Neutrophil (primary cell): Measurements from ENCODE around the gene PDCD1LG2.
"Not testable (repeated sequence)": the region's sequence is repeated elsewhere in the genome, so short reads cannot be mapped to it uniquely, and the experiment has no call there.

Experiments used
- H3K27ac ChIP-seq: fragments of 200-600 bp; sonication (generic); 2 replicates; pipeline ENCODE4 v1.5.1; 2016; ENCODE audit warnings: mild to moderate bottlenecking, moderate library complexity
- H3K27me3 ChIP-seq: fragments of 200-600 bp; sonication (generic); 2 replicates; pipeline ENCODE4 v1.6.0; 2016; ENCODE audit warnings: mild to moderate bottlenecking
- H3K36me3 ChIP-seq: fragments of 200-600 bp; sonication (generic); 2 replicates; pipeline ENCODE4 v1.5.1; 2017
- H3K4me1 ChIP-seq, 2 experiments: fragments of 200-600 bp in 1 of 2; sonication (generic) in 1 of 2; 1 replicate in 1 of 2; 2 replicates in 1 of 2; pipeline versions ENCODE4 v1.5.1 to v1.6.1; 2013 to 2016; ENCODE audit warnings: low read depth in 1 of 2, low read length in 1 of 2, mild to moderate bottlenecking in 1 of 2, moderate library complexity in 1 of 2; ENCODE audit not compliant: control insufficient read depth in 1 of 2, insufficient read depth in 1 of 2
- H3K4me3 ChIP-seq, 2 experiments: fragments of 200-600 bp in 1 of 2; sonication (generic) in 1 of 2; 1 replicate in 1 of 2; 2 replicates in 1 of 2; pipeline ENCODE4 v1.5.1; 2013 to 2016; ENCODE audit warnings: low read depth in 1 of 2, low read length in 1 of 2, mild to moderate bottlenecking in 1 of 2, moderate library complexity in 1 of 2
- H3K9me3 ChIP-seq: fragments of 200-600 bp; sonication (generic); 2 replicates; pipeline ENCODE4 v1.5.1; 2016
- TF ChIP-seq, protein P1 (sequence below): fragments of 200-600 bp; sonication (generic); IDR thresholded peaks from 2 replicates; pipeline ENCODE4 v1.5.1; 2016; ENCODE audit warnings: antibody characterized with exemption

The PDCD1LG2 gene

DNA sequence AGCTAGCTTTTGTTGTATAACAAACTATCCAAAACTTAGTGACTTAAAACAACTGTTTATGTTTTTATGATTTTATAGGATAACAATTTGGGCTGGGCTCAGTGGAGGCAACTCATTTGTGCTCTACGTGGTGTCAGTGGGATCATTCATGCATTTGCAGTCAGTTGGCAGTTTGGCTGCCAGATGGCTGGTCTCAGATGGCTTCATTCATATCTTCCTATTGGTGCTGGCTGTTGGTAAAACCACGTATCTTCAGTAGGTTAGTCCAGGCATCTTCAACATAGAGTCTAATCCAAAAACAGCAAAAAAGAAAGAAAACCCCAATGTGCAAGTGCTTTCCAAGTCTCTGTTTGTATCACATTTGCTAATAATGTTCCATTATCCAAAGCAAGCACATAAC is 66.9 kb downstream of the PDCD1LG2 start:
- TF ChIP-seq, protein P1, sequence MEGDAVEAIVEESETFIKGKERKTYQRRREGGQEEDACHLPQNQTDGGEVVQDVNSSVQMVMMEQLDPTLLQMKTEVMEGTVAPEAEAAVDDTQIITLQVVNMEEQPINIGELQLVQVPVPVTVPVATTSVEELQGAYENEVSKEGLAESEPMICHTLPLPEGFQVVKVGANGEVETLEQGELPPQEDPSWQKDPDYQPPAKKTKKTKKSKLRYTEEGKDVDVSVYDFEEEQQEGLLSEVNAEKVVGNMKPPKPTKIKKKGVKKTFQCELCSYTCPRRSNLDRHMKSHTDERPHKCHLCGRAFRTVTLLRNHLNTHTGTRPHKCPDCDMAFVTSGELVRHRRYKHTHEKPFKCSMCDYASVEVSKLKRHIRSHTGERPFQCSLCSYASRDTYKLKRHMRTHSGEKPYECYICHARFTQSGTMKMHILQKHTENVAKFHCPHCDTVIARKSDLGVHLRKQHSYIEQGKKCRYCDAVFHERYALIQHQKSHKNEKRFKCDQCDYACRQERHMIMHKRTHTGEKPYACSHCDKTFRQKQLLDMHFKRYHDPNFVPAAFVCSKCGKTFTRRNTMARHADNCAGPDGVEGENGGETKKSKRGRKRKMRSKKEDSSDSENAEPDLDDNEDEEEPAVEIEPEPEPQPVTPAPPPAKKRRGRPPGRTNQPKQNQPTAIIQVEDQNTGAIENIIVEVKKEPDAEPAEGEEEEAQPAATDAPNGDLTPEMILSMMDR, result no peak
- no peaks in the 10 kb centered on the region for H3K27me3 ChIP-seq
- no peak overlapping the region for H3K27ac ChIP-seq
- no peaks in the 10 kb centered on the region for H3K9me3 ChIP-seq
- H3K4me1 ChIP-seq, result peaks cover 5 to 7% of the 10 kb centered on the region in 2 experiments
- H3K36me3 ChIP-seq, result no peaks in the 10 kb centered on the region
- H3K4me3 ChIP-seq, result no peak overlapping the region

GRCh38 chr9:5578018-5578697 is 67.8 kb downstream of the PDCD1LG2 start:
- H3K4me1 ChIP-seq, result peaks cover 5 to 7% of the 10 kb centered on the region in 2 experiments
- no peak overlapping the region for H3K4me3 ChIP-seq
- H3K36me3 ChIP-seq, result no peaks in the 10 kb centered on the region
- H3K27ac ChIP-seq, result no peak overlapping the region
- H3K9me3 ChIP-seq, result no peaks in the 10 kb centered on the region
- TF ChIP-seq, protein P1, result no peak
- no peaks in the 10 kb centered on the region for H3K27me3 ChIP-seq

DNA sequence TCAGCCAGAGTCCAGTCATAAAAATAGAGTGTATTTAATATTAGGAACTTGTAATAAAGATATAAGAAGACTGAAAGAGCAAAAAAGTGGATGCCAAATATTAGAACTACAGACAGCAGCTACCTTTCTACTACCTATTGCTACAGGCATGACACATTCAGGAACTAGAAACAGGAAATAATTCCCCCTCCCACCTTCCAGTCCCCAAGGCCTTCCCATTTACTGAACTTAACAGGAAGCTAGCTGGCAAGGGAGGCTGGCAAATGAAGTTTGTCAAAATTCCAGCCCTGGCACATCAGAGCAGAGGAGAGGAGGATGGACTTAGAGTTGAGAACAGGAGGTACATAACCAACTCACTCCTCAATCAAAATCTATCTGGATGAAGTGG is 68.4 kb downstream of the PDCD1LG2 start:
- Histone ChIP-seq H3K27ac (no peak overlapping the region), H3K36me3 (no peaks in the 10 kb centered on the region)
- TF ChIP-seq, protein P1, result no peak

GRCh38 chr9:5579881-5580280 is 69.5 kb downstream of the PDCD1LG2 start:
- peaks cover 5 to 7% of the 10 kb centered on the region in 2 experiments for H3K4me1 ChIP-seq
- no peaks in the 10 kb centered on the region for H3K27me3 ChIP-seq
- H3K27ac ChIP-seq, result no peak overlapping the region
- no peaks in the 10 kb centered on the region for H3K9me3 ChIP-seq
- no peaks in the 10 kb centered on the region for H3K36me3 ChIP-seq
- no peak overlapping the region for H3K4me3 ChIP-seq
- TF ChIP-seq, protein P1, result no peak

More for the DNA sequence above, 68.4 kb downstream of the PDCD1LG2 start:
- Histone ChIP-seq H3K9me3 (no peaks in the 10 kb centered on the region), H3K4me1 (peaks cover 5 to 7% of the 10 kb centered on the region in 2 experiments), H3K27me3 (no peaks in the 10 kb centered on the region), H3K4me3 (no peak overlapping the region)

DNA sequence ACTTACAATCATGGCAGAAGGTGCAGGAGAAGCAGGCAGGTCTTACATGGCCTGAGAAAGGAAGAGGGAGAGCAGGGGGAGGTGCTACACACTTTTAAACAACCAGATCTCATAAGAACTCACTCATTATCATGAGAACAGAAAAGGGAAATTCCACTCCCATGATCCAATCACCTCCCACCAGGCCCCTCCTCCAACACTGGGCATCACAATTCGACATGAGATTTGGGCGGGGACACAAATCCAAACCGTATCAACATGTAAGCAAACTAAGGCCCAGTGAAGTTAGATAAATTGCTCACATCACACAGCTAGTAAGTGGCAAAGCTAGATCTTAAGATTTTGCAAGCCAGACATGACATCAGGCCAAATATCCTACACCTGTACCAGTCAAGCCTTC is 70.3 kb downstream of the PDCD1LG2 start:
- Histone ChIP-seq H3K9me3 (no peaks in the 10 kb centered on the region), H3K4me1 (peaks cover 5 to 7% of the 10 kb centered on the region in 2 experiments), H3K4me3 (no peak overlapping the region), H3K36me3 (no peaks in the 10 kb centered on the region), H3K27ac (no peak overlapping the region), H3K27me3 (no peaks in the 10 kb centered on the region)
- TF ChIP-seq, protein P1, result no peak

- not testable (repeated sequence) for H3K36me3 ChIP-seq, H3K4me3 ChIP-seq, H3K4me1 ChIP-seq, H3K27me3 ChIP-seq, H3K9me3 ChIP-seq, H3K27ac ChIP-seq
These were observed 71.4 kb downstream of the PDCD1LG2 start for GRCh38 chr9:5581706-5582105.
